Gastroesophageal sphincter (tissue), 4 donors: ENCODE measurements around the gene SERPINH1. TPM values are rescaled to one million over a fixed set of nuclear protein-coding genes. Genes with fewer than 3 reads are reported as not detected.

Experiments used
- ATAC-seq: fragments of 150-250 bp; one replicate; pipeline ENCODE4 v1.9.1; 2016; ENCODE audit warnings: mild to moderate bottlenecking, moderate library complexity
- H3K27ac ChIP-seq, 4 donors: fragments of 200-600 bp; sonication (generic) in 3 of 4; 1 replicate in 3 of 4; 2 replicates in 1 of 4; pipeline ENCODE4 v1.5.1; 2016 to 2019
- H3K27me3 ChIP-seq: fragments of 200-600 bp; sonication (generic); one replicate; pipeline ENCODE4 v1.5.1; 2019
- H3K36me3 ChIP-seq, 2 donors: fragments of 200-600 bp; sonication (generic); one replicate each; pipeline ENCODE4 v1.5.1; 2019; ENCODE audit warnings: control low read depth in 1 of 2
- H3K4me1 ChIP-seq, 3 donors: fragments of 200-600 bp; sonication (generic); 1 replicate in 2 of 3; 2 replicates in 1 of 3; pipeline ENCODE4 v1.5.1; 2016 to 2019; ENCODE audit warnings: control low read depth in 2 of 3
- H3K4me3 ChIP-seq, 2 donors: fragments of 200-600 bp; sonication (generic); one replicate each; pipeline ENCODE4 v1.5.1; 2019; ENCODE audit warnings: mild to moderate bottlenecking in 1 of 2, moderate library complexity in 1 of 2
- H3K9me3 ChIP-seq, 3 donors: fragments of 200-600 bp; sonication (generic); one replicate each; pipeline ENCODE4 v1.5.1; 2017 to 2019; ENCODE audit warnings: control low read depth in 2 of 3
- CTCF ChIP-seq, 4 experiments: fragments of 200-600 bp in 2 of 4; fragments of 450-650 bp in 2 of 4; sonication (generic) in 1 of 4; IDR thresholded peaks; one replicate each; pipeline ENCODE4 v1.5.1; 2017 to 2019; ENCODE audit warnings: antibody characterized with exemption in 4 of 4, mild to moderate bottlenecking in 2 of 4, moderate library complexity in 2 of 4
- EP300 ChIP-seq: sonication (generic); formaldehyde crosslinking; IDR thresholded peaks from one replicate; pipeline ENCODE4 v1.6.1; 2017; ENCODE audit warnings: antibody characterized with exemption, mild to moderate bottlenecking
- POLR2A ChIP-seq, 2 donors: fragments of 450-650 bp; IDR thresholded peaks; one replicate each; pipeline ENCODE4 v1.6.1; 2017; ENCODE audit warnings: antibody characterized with exemption in 2 of 2, mild to moderate bottlenecking in 2 of 2, moderate library complexity in 1 of 2
- POLR2AphosphoS5 ChIP-seq: sonication (generic); formaldehyde crosslinking; IDR thresholded peaks from one replicate; pipeline ENCODE4 v1.6.1; 2017; ENCODE audit warnings: antibody characterized with exemption
- WGBS, 2 donors: methylation state at CpG; one replicate each; pipeline ENCODE4 v1.1.5; 2018; ENCODE audit warnings: low coverage in 1 of 2; 5-methylcytosine and 5-hydroxymethylcytosine counted together
- total RNA-seq, 4 donors: library from RNA; depleted of rRNA; stranded (reverse); fragments of >200 nt; gene quantifications; one replicate each; pipeline ENCODE4 v1.1.0, GENCODE V29; 2016

Gene SERPINH1
- total RNA-seq, 4 donors from 2014 or later, result 127 to 284 (median 175) TPM

GRCh38 chr11:75548595-75549272, 13.3 kb upstream of the SERPINH1 start:
- Histone ChIP-seq H3K4me1 (peaks cover 0 to 22% (median 10%) of the 10 kb centered on the region in 3 donors), H3K27ac (no peak overlapping the region), H3K9me3 (no peaks in the 10 kb centered on the region), H3K27me3 (no peaks in the 10 kb centered on the region), H3K4me3 (no peak overlapping the region), H3K36me3 (no peaks in the 10 kb centered on the region)
- TF ChIP-seq POLR2A (IDR thresholded peaks at IDR 0.05) (no peak), CTCF (IDR thresholded peaks at IDR 0.05) (no peak), EP300 (no peak), POLR2AphosphoS5 (no peak)
- no peak for ATAC-seq
- 94 to 100% methylated on average over 1 to 4 of the region's 8 CpGs for WGBS, 2 donors

- no peak for ATAC-seq
- Histone ChIP-seq H3K4me3 (no peak overlapping the region), H3K36me3 (no peaks in the 10 kb centered on the region), H3K9me3 (no peaks in the 10 kb centered on the region), H3K4me1 (peaks cover 0 to 29% (median 14%) of the 10 kb centered on the region in 3 donors), H3K27ac (no peak overlapping the region), H3K27me3 (no peaks in the 10 kb centered on the region)
- 89 to 94% methylated on average over 3 to 5 of the region's 5 CpGs for WGBS, 2 donors
- TF ChIP-seq POLR2AphosphoS5, result no peak
- no peak for TF ChIP-seq POLR2A (IDR thresholded peaks at IDR 0.05)
- TF ChIP-seq CTCF (IDR thresholded peaks at IDR 0.05), result no peak
- TF ChIP-seq EP300, result no peak
Observed at GRCh38 chr11:75549370-75549958, 12.6 kb upstream of the SERPINH1 start.

GRCh38 chr11:75553182-75553581, 8.9 kb upstream of the SERPINH1 start:
- no peaks in the 10 kb centered on the region for H3K36me3 ChIP-seq
- H3K27ac ChIP-seq, result peak overlapping the region in 3 of 4 donors; percentile 98 to 100 (median 99)
- no peak overlapping the region for H3K4me3 ChIP-seq

DNA sequence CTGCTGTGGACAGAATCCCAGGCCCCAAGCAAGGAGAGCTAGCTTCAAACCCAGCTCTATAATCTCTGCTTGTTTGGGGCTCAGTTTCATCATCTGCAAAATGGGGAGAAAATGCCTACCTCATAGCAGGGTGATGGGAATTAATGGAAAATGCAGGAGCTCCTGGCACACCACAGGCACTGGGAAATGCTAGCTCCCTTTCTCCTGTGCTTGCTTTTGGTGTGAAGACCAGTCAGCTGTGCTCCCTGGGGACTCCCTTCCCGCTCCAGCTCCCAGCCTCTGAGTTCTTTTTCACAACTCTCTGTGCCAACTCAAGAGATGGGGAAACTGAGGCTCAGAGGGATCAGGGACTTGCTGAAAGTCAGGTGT, 8.2 kb upstream of the SERPINH1 start:
- no peaks in the 10 kb centered on the region for H3K27me3 ChIP-seq
- TF ChIP-seq CTCF (IDR thresholded peaks at IDR 0.05), result no peak
- no peak for TF ChIP-seq POLR2A (IDR thresholded peaks at IDR 0.05)
- TF ChIP-seq EP300, result no peak
- no peak for TF ChIP-seq POLR2AphosphoS5
- peaks cover 3 to 62% (median 36%) of the 10 kb centered on the region in 3 donors for H3K4me1 ChIP-seq
- no peak overlapping the region for H3K4me3 ChIP-seq
- WGBS, 2 donors, result 0% methylated on average over 1 of the region's 1 CpG; no CpG with 5 or more reads in 1 of the 2 donors
- peak overlapping the region; percentile 16 to 100 (median 98) for H3K27ac ChIP-seq
- ATAC-seq, result no peak
- no peaks in the 10 kb centered on the region for H3K9me3 ChIP-seq
- H3K36me3 ChIP-seq, result no peaks in the 10 kb centered on the region

More at GRCh38 chr11:75553182-75553581, 8.9 kb upstream of the SERPINH1 start:
- Histone ChIP-seq H3K9me3 (no peaks in the 10 kb centered on the region), H3K27me3 (no peaks in the 10 kb centered on the region), H3K4me1 (peaks cover 0 to 58% (median 33%) of the 10 kb centered on the region in 3 donors)
- WGBS, 2 donors, result 78% methylated on average over 3 of the region's 6 CpGs; no CpG with 5 or more reads in 1 of the 2 donors
- no peak for ATAC-seq
- no peak for TF ChIP-seq POLR2AphosphoS5
- no peak for TF ChIP-seq POLR2A (IDR thresholded peaks at IDR 0.05)
- no peak for TF ChIP-seq EP300
- TF ChIP-seq CTCF (IDR thresholded peaks at IDR 0.05), result no peak
